Activated CD8-positive, alpha-beta memory T cell treated with anti-CD3 and anti-CD28 coated beads, Interleukin-2, amount 50 U/mL, for 1 hour (primary cell): ENCODE measurements around the gene TBX19.

Experiments
- DNase-seq: peaks from one replicate; pipeline ENCODE4 v3.0.0-alpha.2; 2020; ENCODE audit errors: extremely low read depth

The TBX19 gene

GRCh38 chr1:168280296-168280927 lies at the start of gene TBX19:
TSS of gene TBX19 (plus strand) at chr1:168280877. CDS start at chr1:168281091, 214 bp downstream.
- no peak for DNase-seq

GRCh38 chr1:168234846-168235547 lies 45.7 kb upstream of the TBX19 start:
- no peak for DNase-seq

GRCh38 chr1:168235548-168235885 lies 45.2 kb upstream of the TBX19 start:
- no peak for DNase-seq

GRCh38 chr1:168235937-168236336 lies 44.7 kb upstream of the TBX19 start:
- DNase-seq = no peak

- no peak for DNase-seq
Measured at GRCh38 chr1:168236836-168237611, 43.7 kb upstream of the TBX19 start.

- no peak for DNase-seq
Measured at GRCh38 chr1:168243198-168243597, 37.5 kb upstream of the TBX19 start.

GRCh38 chr1:168243636-168244212 lies 37.0 kb upstream of the TBX19 start:
- DNase-seq = no peak

GRCh38 chr1:168245042-168245441 lies 35.6 kb upstream of the TBX19 start:
- DNase-seq = no peak

GRCh38 chr1:168246506-168246905 lies 34.2 kb upstream of the TBX19 start:
- DNase-seq = no peak

GRCh38 chr1:168252204-168252733 lies 28.4 kb upstream of the TBX19 start:
- no peak for DNase-seq

- DNase-seq = no peak
Measured at GRCh38 chr1:168256164-168256563, 24.5 kb upstream of the TBX19 start.

- no peak for DNase-seq
Measured at GRCh38 chr1:168257397-168257796, 23.3 kb upstream of the TBX19 start.

- no peak for DNase-seq
Measured at GRCh38 chr1:168259567-168259966, 21.1 kb upstream of the TBX19 start.

- no peak for DNase-seq
Measured at GRCh38 chr1:168260393-168260792, 20.3 kb upstream of the TBX19 start.

GRCh38 chr1:168261390-168261789 lies 19.3 kb upstream of the TBX19 start:
- no peak for DNase-seq

- DNase-seq = no peak
Measured at GRCh38 chr1:168263130-168263529, 17.5 kb upstream of the TBX19 start.

GRCh38 chr1:168264296-168264695 lies 16.4 kb upstream of the TBX19 start:
- DNase-seq = no peak

GRCh38 chr1:168265596-168265995 lies 15.1 kb upstream of the TBX19 start:
- no peak for DNase-seq

- no peak for DNase-seq
Measured at GRCh38 chr1:168266644-168267186, 14.0 kb upstream of the TBX19 start.

- DNase-seq = no peak
Measured at GRCh38 chr1:168271636-168272035, 9.0 kb upstream of the TBX19 start.

GRCh38 chr1:168273575-168273974 lies 7.1 kb upstream of the TBX19 start:
- DNase-seq = no peak

GRCh38 chr1:168279253-168279652 lies 1.4 kb upstream of the TBX19 start:
- no peak for DNase-seq
